OCI-LY7 (cell line): ENCODE data around the gene RNU1-2.
"Not testable (repeated sequence)": the region's sequence is repeated elsewhere in the genome, so short reads cannot be mapped to it uniquely, and the experiment has no call there.

ENCODE experiments used
- EZH2phosphoT487 ChIP-seq: fragments of 200-600 bp; sonication (generic); IDR thresholded peaks from 2 replicates; pipeline ENCODE4 v1.6.1; 2018; ENCODE audit warnings: low read depth, borderline replicate concordance, mild to moderate bottlenecking, mixed run types, antibody characterized with exemption, low read length, moderate library complexity, mixed read lengths
- TF ChIP-seq, protein P1 (sequence below): fragments of 200-600 bp; sonication (generic); conservative IDR thresholded peaks from 2 replicates; pipeline ENCODE4 v1.5.1; 2014; ENCODE audit warnings: mild to moderate bottlenecking, antibody characterized with exemption, low read length, moderate library complexity, mixed read lengths

DNA sequence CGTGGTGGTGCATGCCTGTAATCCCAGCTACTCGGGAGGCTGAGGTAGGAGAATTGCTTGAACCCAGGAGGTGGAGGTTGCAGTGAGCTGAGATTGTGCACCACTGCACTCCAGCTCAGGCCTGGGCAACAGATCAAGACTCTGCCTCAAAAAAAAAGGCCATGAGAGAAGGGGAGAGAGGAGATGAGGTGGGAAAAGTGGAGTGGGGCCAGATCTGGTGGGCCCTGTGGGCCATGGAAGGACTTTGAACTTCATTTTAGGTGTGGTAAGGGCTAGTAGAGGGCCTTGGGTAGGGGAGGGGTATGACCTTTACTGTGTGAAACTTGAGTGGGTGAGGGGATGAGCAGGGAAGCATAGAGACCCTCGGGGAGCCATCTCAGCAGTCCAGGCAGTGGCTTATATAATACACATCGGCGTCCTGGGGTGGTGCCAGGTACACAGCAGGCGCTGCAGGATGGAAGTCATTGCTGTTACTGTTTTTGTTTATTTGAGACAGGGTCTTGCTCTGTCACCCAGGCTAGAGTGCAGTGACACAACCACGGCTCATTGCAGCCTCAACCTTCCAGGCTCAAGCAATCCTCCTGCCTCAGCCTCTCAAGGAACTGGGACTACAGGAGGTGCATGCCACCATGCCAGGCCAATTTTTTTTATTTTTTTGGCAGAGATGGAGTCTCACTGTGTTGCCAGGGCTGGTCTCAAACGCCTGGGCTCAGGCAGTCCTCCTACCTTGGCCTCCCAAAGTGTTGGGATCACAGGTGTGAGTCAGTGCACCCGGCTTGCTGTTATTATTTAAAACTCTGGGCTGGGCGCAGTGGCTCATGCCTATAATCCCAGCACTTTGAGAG is 20.5 kb downstream of the RNU1-2 start:
- TF ChIP-seq, protein P1, sequence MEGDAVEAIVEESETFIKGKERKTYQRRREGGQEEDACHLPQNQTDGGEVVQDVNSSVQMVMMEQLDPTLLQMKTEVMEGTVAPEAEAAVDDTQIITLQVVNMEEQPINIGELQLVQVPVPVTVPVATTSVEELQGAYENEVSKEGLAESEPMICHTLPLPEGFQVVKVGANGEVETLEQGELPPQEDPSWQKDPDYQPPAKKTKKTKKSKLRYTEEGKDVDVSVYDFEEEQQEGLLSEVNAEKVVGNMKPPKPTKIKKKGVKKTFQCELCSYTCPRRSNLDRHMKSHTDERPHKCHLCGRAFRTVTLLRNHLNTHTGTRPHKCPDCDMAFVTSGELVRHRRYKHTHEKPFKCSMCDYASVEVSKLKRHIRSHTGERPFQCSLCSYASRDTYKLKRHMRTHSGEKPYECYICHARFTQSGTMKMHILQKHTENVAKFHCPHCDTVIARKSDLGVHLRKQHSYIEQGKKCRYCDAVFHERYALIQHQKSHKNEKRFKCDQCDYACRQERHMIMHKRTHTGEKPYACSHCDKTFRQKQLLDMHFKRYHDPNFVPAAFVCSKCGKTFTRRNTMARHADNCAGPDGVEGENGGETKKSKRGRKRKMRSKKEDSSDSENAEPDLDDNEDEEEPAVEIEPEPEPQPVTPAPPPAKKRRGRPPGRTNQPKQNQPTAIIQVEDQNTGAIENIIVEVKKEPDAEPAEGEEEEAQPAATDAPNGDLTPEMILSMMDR, result not testable (repeated sequence)
- TF ChIP-seq EZH2phosphoT487, result not testable (repeated sequence)
